Lung (tissue), 16 donors: ENCODE data around the gene IQGAP2. TPM values are rescaled to one million over a fixed set of nuclear protein-coding genes. Genes with fewer than 3 reads are reported as not detected.

ENCODE experiments used
- ATAC-seq: fragments of 200-7000 bp; cut with Tn5 transposase; one replicate; pipeline ENCODE4 v1.9.1; 2020; ENCODE audit warnings: moderate number of reproducible peaks; ENCODE audit not compliant: insufficient read depth, low FRiP score
- DNase-seq, 3 donors: peaks; one replicate each; pipeline ENCODE4 v3.0.0-alpha.2; 2013 to 2017
- H3K27ac ChIP-seq, 2 donors: one replicate each; pipeline ENCODE4 v1.5.1; 2013; ENCODE audit warnings: mild to moderate bottlenecking in 2 of 2, moderate library complexity in 2 of 2, control low read depth in 1 of 2, inconsistent platforms in 1 of 2, low read depth in 1 of 2, low read length in 1 of 2
- H3K27me3 ChIP-seq, 3 donors: one replicate each; pipeline ENCODE4 v1.5.1; 2013; ENCODE audit warnings: low read length in 2 of 3; ENCODE audit not compliant: control insufficient read depth in 3 of 3, insufficient read depth in 3 of 3
- H3K36me3 ChIP-seq, 4 donors: one replicate each; pipeline ENCODE4 v1.5.1; 2013; ENCODE audit warnings: low read length in 4 of 4, mild to moderate bottlenecking in 1 of 4, moderate library complexity in 1 of 4; ENCODE audit not compliant: control insufficient read depth in 4 of 4, insufficient read depth in 4 of 4
- H3K4me1 ChIP-seq, 5 donors: one replicate each; pipeline ENCODE4 v1.5.1; 2013; ENCODE audit warnings: low read length in 5 of 5, mild to moderate bottlenecking in 2 of 5, moderate library complexity in 1 of 5; ENCODE audit not compliant: control insufficient read depth in 5 of 5, insufficient read depth in 5 of 5
- H3K4me3 ChIP-seq: one replicate; pipeline ENCODE4 v1.5.1; 2013; ENCODE audit warnings: mild to moderate bottlenecking, control low read depth, moderate library complexity
- H3K9ac ChIP-seq, 2 donors: one replicate each; pipeline ENCODE4 v1.5.1; 2013; ENCODE audit warnings: low read length in 2 of 2, control low read depth in 1 of 2; ENCODE audit not compliant: insufficient read depth in 1 of 2
- H3K9me3 ChIP-seq, 4 donors: one replicate each; pipeline ENCODE4 v1.5.1; 2013; ENCODE audit warnings: low read length in 3 of 4, mild to moderate bottlenecking in 1 of 4, moderate library complexity in 1 of 4; ENCODE audit not compliant: control insufficient read depth in 4 of 4, insufficient read depth in 3 of 4
- WGBS, 2 donors: extraction: QIAGEN DNeasy Blood & Tissue Kit; methylation state at CpG; one replicate each; pipeline ENCODE4 v1.1.7; 2013; 5-methylcytosine and 5-hydroxymethylcytosine counted together
- long read RNA-seq, 5 donors: transcript quantifications; one replicate each; lab custom pipeline, GENCODE V29; 2026
- polyA plus RNA-seq, 2 donors: library from polyadenylated mRNA; stranded (reverse); fragments of 200-250 nt; gene quantifications; one replicate each; pipeline ENCODE4 v1.2.1, GENCODE V29; 2013
- total RNA-seq, 2 donors: library from RNA; depleted of rRNA in 1 of 2; stranded (reverse); fragments of >200 nt in 1 of 2; gene quantifications; one replicate each; pipeline ENCODE4 v1.2.1, GENCODE V29; 2014 to 2021
- TF ChIP-seq, protein P1 (sequence below): IDR thresholded peaks from 2 replicates; pipeline ENCODE4 v1.5.1; 2012; ENCODE audit warnings: mild to moderate bottlenecking; ENCODE audit errors: control extremely low read depth, extremely low read depth
- donor health status: control.
- donor health status: control.
- donor health status: Bipolar disorder and iron deficiency.
- donor health status: healthy.
- donor health status: DM: yes; HTN: yes; CAD: no.

IQGAP2 gene
- total RNA-seq (10 to 100 TPM; 17.7 to 33.6 TPM), polyA plus RNA-seq (1 to 10 TPM; 6.0 to 9.8 TPM)
- long read RNA-seq, donor 1, result 0 reads
- long read RNA-seq, donor 2, result 0 reads
- long read RNA-seq, donor 3, partial matches to known transcripts, result 6 of 6 reads
- long read RNA-seq, donor 3, other reads (novel, unspliced or antisense), result 0 of 6 reads
- long read RNA-seq, donor 4, result 0 reads
- long read RNA-seq, donor 5, full-length matches to known transcripts, result 1 of 1 reads
- long read RNA-seq, donor 5, partial matches to known transcripts, result 0 of 1 reads
- long read RNA-seq, donor 5, other reads (novel, unspliced or antisense), result 0 of 1 reads

DNA sequence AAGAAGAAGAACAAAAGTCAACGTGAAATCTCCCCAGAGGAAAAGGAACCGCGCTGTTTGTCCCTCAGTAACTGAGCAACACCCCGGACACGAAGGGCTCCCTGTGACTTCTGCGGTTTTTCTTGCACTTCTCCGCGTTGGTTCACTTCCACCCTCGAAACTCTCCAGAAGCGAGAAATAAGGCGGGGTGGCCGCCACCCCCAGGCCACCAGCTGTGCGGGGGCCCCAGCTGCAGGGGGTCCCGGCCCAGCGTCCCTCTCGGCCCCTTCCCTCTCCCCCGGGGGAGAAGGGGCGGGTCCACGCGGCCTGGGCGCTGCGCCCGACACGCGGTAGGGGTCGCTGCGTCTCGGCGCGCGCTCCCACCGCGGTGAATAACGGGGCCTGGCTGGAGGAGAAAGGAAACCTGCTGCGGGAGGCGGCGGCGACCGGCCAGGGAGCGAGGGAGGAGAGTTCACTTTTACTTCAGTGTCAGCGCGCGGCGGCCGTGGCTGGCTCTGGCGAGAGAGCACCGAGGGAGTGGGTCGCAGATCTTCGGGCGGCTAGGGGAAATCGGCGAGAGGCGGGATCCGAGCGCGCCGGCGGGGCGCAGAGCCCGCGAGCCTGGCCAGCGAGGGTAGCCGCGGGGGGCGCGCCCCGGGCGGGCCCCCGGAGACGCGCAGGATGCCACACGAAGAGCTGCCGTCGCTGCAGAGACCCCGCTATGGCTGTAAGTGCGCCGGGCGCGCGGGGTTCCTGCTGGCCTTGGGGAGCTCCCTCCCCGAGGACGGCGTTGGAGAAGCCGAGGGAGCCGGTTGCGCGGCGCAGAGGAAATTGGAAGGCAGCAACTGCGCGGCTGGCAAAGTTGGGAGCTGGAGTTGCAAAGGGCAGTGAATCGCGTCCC, at the start of gene IQGAP2:
TSS of gene IQGAP2 (plus strand) at position 400 of the 880 bp plus-strand sequence. CDS start at position 661, 261 bp downstream.
- H3K27me3 ChIP-seq, result no peaks in the 10 kb centered on the region
- ATAC-seq, result peak; percentile 82

GRCh38 chr5:76356887-76357286, 46.2 kb upstream of the IQGAP2 start:
- H3K27me3 ChIP-seq, result no peaks in the 10 kb centered on the region
- WGBS, 2 donors, result 90 to 93% methylated on average over 5 of the region's 5 CpGs
- H3K4me1 ChIP-seq, result no peaks in the 10 kb centered on the region
- no peak overlapping the region for H3K4me3 ChIP-seq
- H3K9me3 ChIP-seq, result no peaks in the 10 kb centered on the region
- H3K9ac ChIP-seq, result no peak overlapping the region
- ATAC-seq, result no peak
- no peak for DNase-seq
- TF ChIP-seq, protein P1, sequence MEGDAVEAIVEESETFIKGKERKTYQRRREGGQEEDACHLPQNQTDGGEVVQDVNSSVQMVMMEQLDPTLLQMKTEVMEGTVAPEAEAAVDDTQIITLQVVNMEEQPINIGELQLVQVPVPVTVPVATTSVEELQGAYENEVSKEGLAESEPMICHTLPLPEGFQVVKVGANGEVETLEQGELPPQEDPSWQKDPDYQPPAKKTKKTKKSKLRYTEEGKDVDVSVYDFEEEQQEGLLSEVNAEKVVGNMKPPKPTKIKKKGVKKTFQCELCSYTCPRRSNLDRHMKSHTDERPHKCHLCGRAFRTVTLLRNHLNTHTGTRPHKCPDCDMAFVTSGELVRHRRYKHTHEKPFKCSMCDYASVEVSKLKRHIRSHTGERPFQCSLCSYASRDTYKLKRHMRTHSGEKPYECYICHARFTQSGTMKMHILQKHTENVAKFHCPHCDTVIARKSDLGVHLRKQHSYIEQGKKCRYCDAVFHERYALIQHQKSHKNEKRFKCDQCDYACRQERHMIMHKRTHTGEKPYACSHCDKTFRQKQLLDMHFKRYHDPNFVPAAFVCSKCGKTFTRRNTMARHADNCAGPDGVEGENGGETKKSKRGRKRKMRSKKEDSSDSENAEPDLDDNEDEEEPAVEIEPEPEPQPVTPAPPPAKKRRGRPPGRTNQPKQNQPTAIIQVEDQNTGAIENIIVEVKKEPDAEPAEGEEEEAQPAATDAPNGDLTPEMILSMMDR, result no peak
- no peaks in the 10 kb centered on the region for H3K36me3 ChIP-seq
- H3K27ac ChIP-seq, result no peak overlapping the region

More for the DNA sequence above, at the start of gene IQGAP2:
- WGBS, 2 donors, result 0 to 1% methylated on average over 85 to 92 of the region's 92 CpGs
- TF ChIP-seq, protein P1, result peak; percentile 55
- no peaks in the 10 kb centered on the region for H3K9me3 ChIP-seq
- peaks cover 0 to 17% (median 3%) of the 10 kb centered on the region in 5 donors for H3K4me1 ChIP-seq
- H3K27ac ChIP-seq, result peak within 1 kb of the TSS in 1 of 2 donors; percentile 86
- DNase-seq, result peak; percentile 90 to 92 (median 91)
- peak within 1 kb of the TSS; percentile 37 to 73 for H3K9ac ChIP-seq
- H3K4me3 ChIP-seq, result peak within 1 kb of the TSS; percentile 71
- H3K36me3 ChIP-seq, result no peaks in the 10 kb centered on the region

GRCh38 chr5:76363352-76364225, 39.5 kb upstream of the IQGAP2 start:
- no peak overlapping the region for H3K4me3 ChIP-seq
- no peaks in the 10 kb centered on the region for H3K27me3 ChIP-seq
- no peaks in the 10 kb centered on the region for H3K9me3 ChIP-seq
- H3K27ac ChIP-seq, result no peak overlapping the region
- DNase-seq, result peak; percentile 23 to 37 (median 26)
- no peak for ATAC-seq
- H3K9ac ChIP-seq, result no peak overlapping the region
- H3K4me1 ChIP-seq, result peaks cover 0 to 4% (median 0%) of the 10 kb centered on the region in 5 donors
- TF ChIP-seq, protein P1, result no peak
- WGBS, 2 donors, result 59 to 68% methylated on average over 17 of the region's 17 CpGs
- H3K36me3 ChIP-seq, result no peaks in the 10 kb centered on the region
